CD4-positive, alpha-beta T cell (primary cell): ENCODE data around the gene KLF15. TPM values are rescaled to one million over a fixed set of nuclear protein-coding genes. Genes with fewer than 3 reads are reported as not detected.

ENCODE experiments used
- ATAC-seq: fragments of 200-7000 bp; cut with Tn5 transposase; one replicate; pipeline ENCODE4 v1.10.0; 2022; ENCODE audit warnings: mild to moderate bottlenecking; ENCODE audit not compliant: poor library complexity
- CTCF ChIA-PET: fragments of 350-600 bp; sonication (Branson Sonifier 250); formaldehyde crosslinking; loops from one replicate; lab custom pipeline; 2021; ENCODE audit warnings: antibody characterized with exemption, inconsistent platforms; lab: Charles Lee
- POLR2A ChIA-PET: fragments of 350-600 bp; sonication (Branson Sonifier 250); formaldehyde crosslinking; loops from one replicate; lab custom pipeline; 2021; ENCODE audit warnings: antibody characterized with exemption, inconsistent platforms; lab: Charles Lee
- DNase-seq, 14 experiments: peaks; one replicate each; pipeline ENCODE4 v3.0.0-alpha.2; 2013 to 2020; ENCODE audit warnings: mixed read lengths in 2 of 14
- H3K27ac ChIP-seq, 2 donors: one replicate each; pipeline versions ENCODE4 v1.5.1 to v1.7.0; 2013; ENCODE audit warnings: low read length in 2 of 2, low read depth in 1 of 2, mild to moderate bottlenecking in 1 of 2
- H3K27me3 ChIP-seq, 2 experiments: 1 replicate in 1 of 2; 2 replicates in 1 of 2; pipeline versions ENCODE4 v1.6.1 to v1.7.0; 2013; ENCODE audit warnings: low read length in 2 of 2, control low read depth in 1 of 2, mild to moderate bottlenecking in 1 of 2, moderate library complexity in 1 of 2; ENCODE audit not compliant: insufficient read depth in 2 of 2, control insufficient read depth in 1 of 2
- H3K36me3 ChIP-seq: one replicate; pipeline ENCODE4 v1.6.1; 2013; ENCODE audit warnings: low read length, control low read depth; ENCODE audit not compliant: insufficient read depth
- H3K4me1 ChIP-seq: one replicate; pipeline ENCODE4 v1.6.1; 2013; ENCODE audit warnings: low read length, control low read depth; ENCODE audit not compliant: insufficient read depth
- H3K4me3 ChIP-seq: one replicate; pipeline ENCODE4 v1.5.1; 2013; ENCODE audit warnings: mild to moderate bottlenecking, low read length, moderate library complexity
- H3K9me3 ChIP-seq, 2 experiments: 1 replicate in 1 of 2; 2 replicates in 1 of 2; pipeline versions ENCODE4 v1.6.1 to v1.7.0; 2013; ENCODE audit warnings: low read length in 2 of 2, mild to moderate bottlenecking in 2 of 2, control low read depth in 1 of 2, moderate library complexity in 1 of 2; ENCODE audit not compliant: control insufficient read depth in 1 of 2, insufficient read depth in 1 of 2
- H3K27ac Mint-ChIP-seq: one replicate; pipeline ENCODE4 v1.8.0; 2020; ENCODE audit warnings: mixed read lengths
- H3K27me3 Mint-ChIP-seq: one replicate; pipeline ENCODE4 v1.8.0; 2021; ENCODE audit warnings: mixed read lengths
- H3K36me3 Mint-ChIP-seq: one replicate; pipeline ENCODE4 v1.8.0; 2021; ENCODE audit warnings: low read depth, mixed read lengths
- H3K4me1 Mint-ChIP-seq: one replicate; pipeline ENCODE4 v1.8.0; 2021; ENCODE audit warnings: low read depth, mixed read lengths
- H3K4me3 Mint-ChIP-seq: one replicate; pipeline ENCODE4 v1.8.0; 2020; ENCODE audit warnings: mild to moderate bottlenecking, mixed read lengths
- H3K9me3 Mint-ChIP-seq: one replicate; pipeline ENCODE4 v1.8.0; 2020; ENCODE audit warnings: mixed read lengths
- CTCF ChIP-seq: fragments of 200-600 bp; IDR thresholded peaks from one replicate; pipeline ENCODE4 v1.8.0; 2022; ENCODE audit warnings: antibody characterized with exemption, mild to moderate bottlenecking
- intact Hi-C, 2 experiments: fragments of 100-400 bp; cut with DNase I in 1 of 2; cut with micrococcal nuclease in 1 of 2; formaldehyde crosslinking; loops; one replicate each; pipeline versions ENCODE4 v1.15.1 to v1.9.0; 2023 to 2025; cut with DNase I, micrococcal nuclease
- total RNA-seq, 174 experiments: library from RNA in 2 of 174; stranded (reverse) in 2 of 174; gene quantifications; one replicate each; pipeline ENCODE4 v1.2.3 and lab custom pipeline; 2021 to 2026

Gene KLF15
- total RNA-seq, 2 experiments from 2014 or later: 0.30 TPM; not detected in 1

DNA sequence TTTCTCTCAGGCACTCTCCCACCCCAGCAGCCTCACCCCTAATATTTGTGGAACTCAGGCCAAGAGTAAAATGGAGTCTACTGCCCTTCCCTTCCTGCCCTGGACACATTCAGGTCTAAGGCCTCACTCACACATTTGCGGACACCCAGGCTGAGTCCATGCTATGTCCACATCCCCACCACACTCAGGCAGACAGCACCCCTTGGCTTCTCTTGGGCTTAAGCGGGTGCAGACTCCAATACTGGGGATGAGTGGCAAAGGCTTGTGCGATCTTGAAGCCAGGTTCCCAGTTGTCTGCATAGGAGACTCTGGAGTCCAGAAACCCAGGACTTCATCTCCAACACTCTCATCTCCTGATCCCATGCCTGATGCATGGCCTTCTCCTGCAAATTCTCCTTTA is 20.0 kb upstream of the KLF15 start:
- no peak for DNase-seq
- Histone ChIP-seq H3K9me3 (no peaks in the 10 kb centered on the region), H3K36me3 (no peaks in the 10 kb centered on the region), H3K27me3 (peaks cover 0 to 6% of the 10 kb centered on the region in 2 experiments), H3K27ac (no peak overlapping the region), H3K4me3 (no peak overlapping the region), H3K4me1 (no peaks in the 10 kb centered on the region)
- no peak overlapping the region for H3K27ac Mint-ChIP-seq
- intact Hi-C loops: no loop called here
- CTCF ChIA-PET: no interaction called here
- H3K4me1 Mint-ChIP-seq: no peaks in the 10 kb centered on the region
- H3K4me3 Mint-ChIP-seq: no peak overlapping the region
- H3K27me3 Mint-ChIP-seq: peaks cover 14% of the 10 kb centered on the region
- no peaks in the 10 kb centered on the region for H3K9me3 Mint-ChIP-seq
- TF ChIP-seq CTCF: no peak
- H3K36me3 Mint-ChIP-seq: no peaks in the 10 kb centered on the region
- POLR2A ChIA-PET: no interaction called here
- ATAC-seq: no peak

DNA sequence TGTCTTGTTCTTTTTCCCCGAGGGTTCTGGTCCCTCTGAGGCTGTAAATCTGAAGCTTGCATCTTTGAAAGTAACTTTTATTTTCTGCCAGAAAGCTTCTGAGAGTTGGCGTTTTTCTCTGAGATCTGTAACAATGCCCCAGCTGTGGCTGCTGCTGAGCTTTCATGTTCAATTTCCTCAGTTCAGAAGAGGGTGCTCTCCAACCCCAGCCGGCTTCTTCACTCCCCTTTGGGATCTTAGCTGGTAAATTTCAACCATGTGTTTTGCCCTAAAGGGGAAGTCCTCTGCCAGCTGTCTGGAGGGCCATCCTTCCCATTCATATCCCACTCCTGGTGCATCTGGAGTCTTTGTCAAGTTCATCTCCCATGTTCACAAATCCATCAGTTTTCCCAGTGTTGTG is 19.2 kb upstream of the KLF15 start:
- Mint-ChIP-seq H3K4me1 (no peaks in the 10 kb centered on the region), H3K9me3 (no peaks in the 10 kb centered on the region), H3K27me3 (peaks cover 14% of the 10 kb centered on the region), H3K27ac (no peak overlapping the region), H3K36me3 (no peaks in the 10 kb centered on the region), H3K4me3 (no peak overlapping the region)
- POLR2A ChIA-PET: no interaction called here
- no peaks in the 10 kb centered on the region for H3K9me3 ChIP-seq
- H3K36me3 ChIP-seq: no peaks in the 10 kb centered on the region
- H3K27me3 ChIP-seq: peaks cover 0 to 6% of the 10 kb centered on the region in 2 experiments
- intact Hi-C loops: no loop called here
- no peak overlapping the region for H3K4me3 ChIP-seq
- ATAC-seq (no peak), DNase-seq (no peak)
- TF ChIP-seq CTCF: no peak
- no peaks in the 10 kb centered on the region for H3K4me1 ChIP-seq
- H3K27ac ChIP-seq: no peak overlapping the region
- CTCF ChIA-PET: no interaction called here

GRCh38 chr3:126375835-126376331 is 18.7 kb upstream of the KLF15 start:
- POLR2A ChIA-PET: no interaction called here
- intact Hi-C loops: no loop called here
- no peak for DNase-seq
- H3K9me3 Mint-ChIP-seq: no peaks in the 10 kb centered on the region
- H3K27me3 Mint-ChIP-seq: peaks cover 13% of the 10 kb centered on the region
- H3K27ac ChIP-seq: no peak overlapping the region
- no peak overlapping the region for H3K27ac Mint-ChIP-seq
- no peaks in the 10 kb centered on the region for H3K4me1 Mint-ChIP-seq
- CTCF ChIA-PET: no interaction called here
- H3K4me3 ChIP-seq: no peak overlapping the region
- ATAC-seq: no peak
- H3K36me3 Mint-ChIP-seq: no peaks in the 10 kb centered on the region
- no peak for TF ChIP-seq CTCF
- no peaks in the 10 kb centered on the region for H3K9me3 ChIP-seq
- H3K27me3 ChIP-seq: peaks cover 0 to 5% of the 10 kb centered on the region in 2 experiments
- no peak overlapping the region for H3K4me3 Mint-ChIP-seq
- no peaks in the 10 kb centered on the region for H3K4me1 ChIP-seq
- no peaks in the 10 kb centered on the region for H3K36me3 ChIP-seq
